HG02763 (cell line): Measurements from ENCODE around the gene DDIAS.
"Not testable (repeated sequence)": the region's sequence is repeated elsewhere in the genome, so short reads cannot be mapped to it uniquely, and the experiment has no call there.

Experiments used
- ATAC-seq: cut with Tn5 transposase; IDR thresholded peaks from one replicate; pipeline ENCODE4 v1.9.1; 2021; ENCODE audit warnings: mild to moderate bottlenecking, moderate library complexity; ENCODE audit not compliant: unreplicated experiment

DDIAS gene

GRCh38 chr11:82920227-82920626 is 18.7 kb downstream of the DDIAS start:
- not testable (repeated sequence) for ATAC-seq

DNA sequence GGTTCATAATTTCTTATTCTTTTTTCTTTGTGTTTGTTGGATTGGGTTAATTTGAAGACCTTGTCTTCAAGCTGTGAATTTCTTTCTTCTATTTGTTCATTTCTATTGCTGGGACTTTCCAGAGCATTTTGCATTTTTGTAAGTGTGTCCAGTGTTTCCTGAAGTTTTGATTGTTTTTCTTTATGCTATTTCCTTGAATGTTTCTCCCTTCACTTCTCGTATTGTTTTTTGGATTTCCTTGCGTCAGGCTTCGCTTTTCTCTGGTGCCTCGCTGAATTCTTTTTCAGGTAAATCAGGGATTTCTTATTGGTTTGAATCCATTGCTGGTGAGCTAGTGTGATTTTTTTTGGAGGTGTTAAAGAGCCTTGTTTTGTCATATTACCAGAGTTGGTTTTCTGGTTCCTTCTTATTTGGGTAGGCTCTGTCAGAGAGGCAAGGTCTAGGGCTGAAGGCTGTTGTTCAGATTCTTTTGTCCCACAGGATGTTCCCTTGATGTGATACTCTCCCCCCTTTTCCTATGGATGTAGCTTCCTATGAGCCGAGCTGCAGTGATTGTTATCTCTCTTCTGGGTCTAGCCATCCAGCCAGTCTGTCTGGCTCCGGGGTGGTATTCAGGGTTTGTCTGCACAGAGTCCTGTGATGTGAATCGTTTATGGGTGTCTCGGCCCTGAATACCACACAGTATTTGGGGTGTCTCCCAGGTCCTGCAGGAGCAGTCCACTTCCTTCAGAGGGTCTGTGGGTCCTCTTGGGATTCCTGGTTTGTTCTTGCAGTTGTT is 21.0 kb downstream of the DDIAS start:
- not testable (repeated sequence) for ATAC-seq

DNA sequence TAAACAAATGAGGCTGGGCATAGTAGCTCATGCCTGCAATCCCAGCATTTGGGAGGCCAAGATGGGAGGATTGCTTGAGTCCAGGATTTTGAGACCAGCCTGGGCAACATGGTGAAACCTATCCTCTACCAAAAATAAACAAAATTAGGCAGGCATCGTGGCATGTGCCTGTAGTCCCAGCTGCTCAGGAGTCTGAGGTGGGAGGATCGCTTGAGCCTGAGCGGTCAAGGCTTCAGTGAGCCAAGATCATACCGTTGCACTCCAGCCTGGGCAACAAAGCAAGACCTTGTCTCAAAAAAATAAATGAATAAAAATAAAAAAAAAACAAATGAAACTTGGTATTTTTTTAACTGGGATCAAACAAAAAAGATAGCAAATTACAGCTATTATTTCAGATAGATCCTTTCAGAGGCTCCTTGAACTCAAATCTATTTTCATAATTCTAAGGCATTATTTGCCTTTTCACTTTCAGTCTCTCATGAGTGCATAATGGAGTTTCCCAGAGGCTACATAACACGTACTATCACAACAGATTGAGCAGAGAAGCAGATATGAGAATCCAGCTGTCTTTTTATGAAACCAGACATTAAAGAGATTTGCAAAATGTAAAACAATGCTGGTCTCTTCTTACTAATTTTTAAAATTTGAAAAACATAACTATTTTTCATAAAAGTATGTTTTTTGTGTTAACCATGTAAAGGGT is 23.1 kb downstream of the DDIAS start:
- ATAC-seq, result no peak

DNA sequence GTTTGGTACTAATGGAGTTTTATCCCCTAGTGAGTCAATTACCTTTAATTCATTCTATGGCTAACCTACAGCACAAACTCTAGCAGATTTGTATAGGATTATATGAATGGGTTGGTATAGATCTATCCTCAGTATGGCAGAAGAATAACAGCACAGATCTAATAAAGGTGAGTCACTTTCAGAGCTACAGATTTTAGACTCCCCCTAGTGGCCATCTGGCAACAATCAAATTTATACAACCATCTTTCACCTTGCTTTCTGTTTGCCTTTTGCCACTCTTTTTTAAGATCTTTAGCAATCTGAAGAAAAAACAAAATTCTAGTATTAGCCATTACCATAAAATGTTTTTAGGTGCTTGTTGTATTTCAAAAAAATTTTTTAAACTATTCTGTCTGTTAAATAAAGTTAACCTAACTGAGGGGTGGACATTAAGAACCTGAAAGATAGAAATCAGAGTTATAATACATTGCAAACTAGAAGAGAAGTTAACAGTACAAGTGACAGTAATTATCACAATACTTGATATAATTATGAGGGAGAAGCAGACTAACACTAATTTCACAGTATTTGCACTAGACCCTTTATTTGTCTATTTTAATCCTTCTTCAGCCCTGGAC is 25.8 kb downstream of the DDIAS start:
- ATAC-seq, result no peak

DNA sequence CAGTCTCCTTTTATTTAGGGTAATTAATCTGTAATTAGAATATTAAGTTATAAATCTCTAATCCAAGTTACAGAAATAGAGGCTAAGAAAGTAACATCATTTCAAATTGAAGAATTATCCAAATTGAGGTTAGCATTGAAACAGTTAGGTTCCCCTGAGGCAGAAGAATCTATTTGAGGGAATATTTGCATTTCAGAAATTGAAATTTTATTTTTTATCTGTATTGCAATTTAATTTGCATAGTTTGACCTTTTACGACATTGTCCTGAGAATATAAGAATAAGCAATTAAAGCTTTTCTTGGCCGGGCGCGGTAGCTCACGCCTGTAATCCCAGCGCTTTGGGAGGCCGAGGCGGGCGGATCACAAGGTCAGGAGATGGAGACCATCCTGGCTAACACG is 27.6 kb downstream of the DDIAS start:
- ATAC-seq, result no peak

DNA sequence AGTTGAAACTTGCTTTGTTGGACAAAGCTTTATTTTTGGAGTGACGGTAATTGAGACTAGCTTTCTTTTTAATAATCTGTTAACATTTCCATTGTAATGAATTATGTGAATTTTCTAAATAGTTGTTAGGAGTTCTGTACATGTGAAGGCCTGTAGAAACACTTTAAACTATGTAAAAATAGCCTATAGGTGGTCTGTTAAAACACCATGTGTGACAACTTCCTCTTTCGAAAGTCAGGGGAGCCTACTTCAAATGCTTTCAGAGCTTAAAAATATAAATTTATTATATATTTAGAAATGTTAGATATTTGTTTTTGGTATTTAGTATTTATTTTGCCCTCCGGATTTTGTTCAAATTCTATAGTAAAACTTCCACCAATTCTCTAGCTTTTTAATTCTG is 28.7 kb downstream of the DDIAS start:
- ATAC-seq, result no peak

- ATAC-seq, result no peak
These were observed 29.2 kb downstream of the DDIAS start for GRCh38 chr11:82930734-82931133.

DNA sequence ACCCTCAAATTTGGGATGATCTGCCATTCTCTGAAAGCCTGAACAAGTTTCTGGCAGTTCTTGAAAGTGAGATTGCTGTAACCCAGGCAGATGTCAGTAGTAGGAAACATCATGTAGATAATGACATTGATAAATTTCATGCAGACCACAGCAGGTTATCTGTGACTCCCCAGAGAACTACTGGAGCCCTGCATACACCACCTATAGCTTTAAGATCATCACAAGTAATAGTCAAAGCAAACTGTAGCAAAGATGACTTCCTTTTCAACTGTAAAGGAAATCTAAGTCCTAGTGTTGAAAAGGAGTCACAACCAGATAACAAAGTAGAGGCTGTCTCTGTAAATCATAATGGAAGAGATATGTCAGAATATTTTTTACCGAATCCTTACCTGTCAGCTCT is 31.0 kb downstream of the DDIAS start:
- no peak for ATAC-seq

DNA sequence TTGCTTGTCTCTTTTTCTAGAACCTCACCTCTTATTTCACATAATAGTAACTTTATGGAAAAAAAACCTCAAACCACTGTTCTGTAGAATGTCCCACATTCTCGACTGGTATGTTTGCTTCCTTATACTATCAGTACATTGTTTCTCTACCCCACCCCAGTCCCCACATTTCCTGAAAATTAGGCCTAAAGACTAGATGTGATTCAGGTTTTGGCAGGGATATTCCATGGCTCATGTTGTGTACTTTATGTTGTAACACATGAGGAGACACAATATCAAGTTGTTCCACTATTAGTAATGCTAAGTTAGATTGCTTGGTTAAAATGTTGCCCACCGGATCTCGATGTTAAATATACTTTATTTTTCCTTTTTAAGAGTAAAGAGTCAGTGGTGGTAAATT is 34.7 kb downstream of the DDIAS start:
- ATAC-seq, result no peak

- ATAC-seq, result no peak
These were observed 36.0 kb downstream of the DDIAS start for GRCh38 chr11:82937554-82937953.

GRCh38 chr11:82939456-82939855 is 37.9 kb downstream of the DDIAS start:
- no peak for ATAC-seq

GRCh38 chr11:82942376-82942775 is 40.8 kb downstream of the DDIAS start:
- no peak for ATAC-seq

GRCh38 chr11:82943430-82943829 is 41.9 kb downstream of the DDIAS start:
- ATAC-seq, result not testable (repeated sequence)

DNA sequence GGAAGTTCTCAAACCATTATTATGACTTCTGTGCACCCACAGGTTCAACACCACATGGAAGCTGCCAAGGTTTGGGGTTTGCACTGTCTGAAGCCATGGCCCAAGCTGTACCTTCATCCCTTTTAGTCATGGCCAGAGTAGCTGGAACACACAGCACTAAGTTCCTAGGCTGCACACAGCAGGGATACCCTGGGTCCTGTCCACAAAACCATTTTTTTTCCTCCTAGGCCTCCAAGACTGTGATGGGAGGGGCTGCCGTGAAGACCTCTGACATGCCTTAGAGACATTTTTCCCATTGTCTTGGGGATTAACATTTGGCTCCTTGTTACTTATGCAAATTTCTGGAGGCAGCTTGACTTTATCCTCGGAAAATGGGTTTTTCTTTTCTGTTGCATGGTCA is 42.7 kb downstream of the DDIAS start:
- ATAC-seq, result no peak

DNA sequence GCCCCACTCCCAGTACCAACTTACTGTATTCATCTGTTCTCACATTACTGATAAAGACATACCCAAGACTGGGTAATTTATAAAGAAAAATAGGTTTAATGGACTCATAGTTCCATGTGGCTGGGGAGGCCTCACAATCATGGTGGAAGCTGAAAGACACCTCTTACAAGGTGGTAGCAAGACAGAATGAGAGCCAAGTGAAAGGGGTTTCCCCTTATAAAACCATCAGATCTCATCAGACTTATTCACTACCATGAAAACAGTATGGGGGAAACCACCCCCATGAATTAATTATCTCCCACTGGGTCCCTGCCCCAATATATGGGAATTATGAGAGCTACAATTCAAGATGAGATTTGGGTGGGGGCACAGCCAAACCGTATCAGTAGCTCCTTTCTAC is 43.5 kb downstream of the DDIAS start:
- ATAC-seq, result not testable (repeated sequence)

GRCh38 chr11:82945682-82946081 is 44.1 kb downstream of the DDIAS start:
- ATAC-seq, result no peak

DNA sequence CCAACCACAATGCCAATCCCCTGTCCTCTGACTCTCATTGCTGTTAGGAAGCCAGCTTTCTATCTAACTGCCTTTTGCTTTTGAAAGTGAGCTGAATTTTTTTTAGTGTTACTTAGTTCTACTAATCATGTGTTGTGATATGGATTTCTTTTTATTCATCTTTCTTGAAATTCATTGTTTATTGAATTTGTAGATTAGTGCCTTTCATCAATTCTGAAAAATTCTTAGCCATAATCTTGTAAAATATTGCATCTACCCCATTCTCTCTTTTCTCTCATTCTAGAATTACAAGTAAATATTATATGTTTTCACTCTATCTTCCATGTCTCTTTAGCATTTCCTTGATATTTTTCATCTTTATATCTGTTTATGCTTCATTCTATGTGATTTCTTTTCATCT is 47.8 kb downstream of the DDIAS start:
- ATAC-seq, result no peak

DNA sequence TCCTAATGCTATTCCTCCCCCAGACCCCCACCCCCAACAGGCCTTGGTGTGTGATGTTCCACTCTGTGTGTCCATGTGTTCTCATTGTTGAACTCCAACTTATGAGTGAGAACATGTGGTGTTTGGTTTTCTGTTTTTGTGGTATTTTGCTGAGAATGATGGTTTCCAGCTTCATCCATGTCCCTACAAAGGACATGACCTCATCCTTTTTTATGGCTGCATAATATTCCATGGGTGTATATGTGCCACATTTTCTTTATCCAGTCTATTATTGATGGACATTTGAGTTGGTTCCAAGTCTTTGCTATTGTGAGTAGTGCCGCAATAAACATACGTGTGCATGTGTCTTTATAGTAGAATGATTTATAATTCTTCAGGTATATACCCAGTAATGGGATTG is 49.0 kb downstream of the DDIAS start:
- ATAC-seq, result not testable (repeated sequence)

DNA sequence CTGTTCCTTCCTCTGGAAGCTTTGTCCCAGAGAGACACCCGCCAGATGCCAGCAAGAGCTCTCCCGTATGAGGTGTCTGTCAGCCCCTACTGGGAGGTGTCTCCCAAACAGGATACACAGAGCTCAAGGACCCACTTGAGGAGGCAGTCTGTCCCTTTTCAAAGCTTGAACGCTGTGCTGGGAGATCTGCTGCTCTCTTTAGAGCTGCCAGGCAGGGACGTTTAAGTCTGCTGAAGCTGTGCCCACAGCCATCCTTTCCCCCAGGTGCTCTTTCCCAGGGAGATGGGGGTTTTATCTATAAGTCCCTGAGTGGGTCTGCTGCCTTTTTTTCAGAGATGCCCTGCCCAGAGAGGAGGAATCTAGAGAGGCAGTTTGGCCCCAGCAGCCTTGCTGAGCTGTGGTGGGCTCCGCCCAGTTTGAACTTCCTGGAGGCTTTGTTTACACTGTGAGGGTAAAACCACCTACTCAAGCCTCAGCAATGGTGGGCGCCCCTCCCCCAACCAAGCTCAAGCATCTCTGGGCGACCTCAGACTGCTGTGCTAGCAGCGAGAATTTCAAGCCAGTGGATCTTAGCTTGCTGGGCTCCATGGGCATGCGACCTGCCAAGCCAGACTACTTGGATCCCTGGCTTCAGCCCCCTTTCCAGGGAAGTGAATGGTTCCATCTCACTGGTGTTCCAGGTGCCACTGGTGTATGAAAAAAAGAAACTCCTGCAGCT is 54.4 kb downstream of the DDIAS start:
- ATAC-seq, result not testable (repeated sequence)

GRCh38 chr11:82959987-82960778 is 58.6 kb downstream of the DDIAS start:
- peak; percentile 90 for ATAC-seq

- peak; percentile 10 for ATAC-seq
These were observed 59.2 kb downstream of the DDIAS start for GRCh38 chr11:82960779-82961143.
